GM12873 (cell line): Measurements from ENCODE around the gene FBXO31.

Source experiments
- TF ChIP-seq, protein P1 (sequence below): IDR thresholded peaks from 2 replicates; pipeline ENCODE4 v1.5.1; 2012; ENCODE audit warnings: low read depth, mild to moderate bottlenecking, moderate library complexity, low read length, control low read depth; ENCODE audit not compliant: insufficient read depth; ENCODE audit errors: missing control alignments

Gene FBXO31

GRCh38 chr16:87333581-87334331 lies 49.8 kb downstream of the FBXO31 start:
- TF ChIP-seq, protein P1, sequence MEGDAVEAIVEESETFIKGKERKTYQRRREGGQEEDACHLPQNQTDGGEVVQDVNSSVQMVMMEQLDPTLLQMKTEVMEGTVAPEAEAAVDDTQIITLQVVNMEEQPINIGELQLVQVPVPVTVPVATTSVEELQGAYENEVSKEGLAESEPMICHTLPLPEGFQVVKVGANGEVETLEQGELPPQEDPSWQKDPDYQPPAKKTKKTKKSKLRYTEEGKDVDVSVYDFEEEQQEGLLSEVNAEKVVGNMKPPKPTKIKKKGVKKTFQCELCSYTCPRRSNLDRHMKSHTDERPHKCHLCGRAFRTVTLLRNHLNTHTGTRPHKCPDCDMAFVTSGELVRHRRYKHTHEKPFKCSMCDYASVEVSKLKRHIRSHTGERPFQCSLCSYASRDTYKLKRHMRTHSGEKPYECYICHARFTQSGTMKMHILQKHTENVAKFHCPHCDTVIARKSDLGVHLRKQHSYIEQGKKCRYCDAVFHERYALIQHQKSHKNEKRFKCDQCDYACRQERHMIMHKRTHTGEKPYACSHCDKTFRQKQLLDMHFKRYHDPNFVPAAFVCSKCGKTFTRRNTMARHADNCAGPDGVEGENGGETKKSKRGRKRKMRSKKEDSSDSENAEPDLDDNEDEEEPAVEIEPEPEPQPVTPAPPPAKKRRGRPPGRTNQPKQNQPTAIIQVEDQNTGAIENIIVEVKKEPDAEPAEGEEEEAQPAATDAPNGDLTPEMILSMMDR, result no peak

GRCh38 chr16:87333101-87333500 lies 50.5 kb downstream of the FBXO31 start:
- TF ChIP-seq, protein P1, result no peak

DNA sequence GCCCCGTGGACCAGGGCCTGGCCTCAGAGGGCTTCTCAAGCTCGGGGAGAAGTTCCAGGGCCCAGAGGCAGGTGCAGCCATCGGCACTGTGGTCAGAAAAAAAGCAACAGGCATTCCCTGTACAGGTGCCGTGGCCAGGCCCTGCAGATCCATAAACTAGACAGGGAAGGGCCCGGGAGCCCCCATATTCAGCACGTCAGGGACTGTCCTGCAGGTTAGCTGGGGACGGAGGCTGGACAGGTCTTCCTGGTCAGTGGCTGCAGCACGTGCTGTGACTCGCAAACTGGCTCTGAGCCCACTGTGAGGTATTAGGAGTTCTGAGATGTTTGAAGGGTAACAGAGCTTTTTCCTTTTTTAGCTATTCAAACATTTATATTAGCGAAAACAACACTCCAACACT lies 51.4 kb downstream of the FBXO31 start:
- TF ChIP-seq, protein P1, result no peak

DNA sequence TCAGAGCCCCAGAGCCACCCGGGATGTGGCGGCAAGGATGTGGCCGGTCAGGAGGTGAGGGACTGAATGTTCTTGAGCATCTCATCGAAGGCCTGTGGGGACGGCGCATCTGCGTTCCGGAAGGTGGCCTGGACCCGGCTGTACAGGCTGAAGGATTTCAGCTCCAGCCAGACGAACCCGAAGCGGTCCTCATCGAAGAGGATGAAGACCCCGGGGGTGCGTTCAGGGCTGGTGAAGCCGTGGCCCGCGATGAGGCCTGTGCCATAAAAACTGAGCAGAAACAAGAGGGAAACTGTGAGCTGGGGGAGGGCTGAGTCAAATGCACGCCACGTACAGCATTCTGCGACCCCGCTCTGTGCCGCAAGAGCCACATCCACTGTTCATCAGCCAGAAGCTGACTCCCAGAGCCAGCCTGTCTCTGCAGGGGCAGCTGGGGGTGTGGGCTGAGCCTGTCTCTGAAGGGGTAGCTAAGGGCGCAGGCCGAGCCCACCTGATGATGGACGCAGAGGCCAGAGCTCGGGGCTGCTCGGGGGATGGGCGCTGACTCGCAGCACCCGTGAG lies 52.3 kb downstream of the FBXO31 start:
- TF ChIP-seq, protein P1, result no peak

DNA sequence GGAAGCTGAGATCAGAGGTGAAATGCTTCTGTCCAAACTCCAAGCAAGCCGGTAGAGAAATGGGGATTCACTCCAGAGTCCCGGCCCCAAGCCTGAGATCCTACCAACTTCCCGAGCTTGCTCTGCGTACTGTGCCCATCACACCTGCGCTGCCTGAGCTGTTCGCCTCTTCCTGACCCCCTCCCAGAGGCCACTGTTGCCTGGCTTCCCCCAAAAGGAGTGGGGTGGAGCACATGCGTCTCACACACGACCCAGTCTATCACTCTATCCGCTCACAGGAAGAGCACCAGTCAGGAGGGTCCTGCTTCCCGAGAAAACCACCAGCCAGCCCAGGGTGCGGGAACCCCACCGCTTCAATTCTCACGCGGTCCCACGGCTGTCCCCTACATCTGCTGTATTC lies 52.9 kb downstream of the FBXO31 start:
- TF ChIP-seq, protein P1, result no peak

- TF ChIP-seq, protein P1, result no peak
Observed at GRCh38 chr16:87330257-87330624, 53.3 kb downstream of the FBXO31 start.

- TF ChIP-seq, protein P1, result no peak
Observed at GRCh38 chr16:87329436-87330256, 53.9 kb downstream of the FBXO31 start.
